GM12878 (cell line): ENCODE measurements around the gene SYCN. TPM values are rescaled to one million over a fixed set of nuclear protein-coding genes. Genes with fewer than 3 reads are reported as not detected.

Experiments
- ATAC-seq: fragments of 200-7000 bp; cut with Tn5 transposase; 3 replicates; pipeline ENCODE4 v1.9.1; 2020; ENCODE audit warnings: mild to moderate bottlenecking, moderate library complexity
- BruUV-seq: library from RNA; stranded (reverse); fragments of 400-500 nt; replicated peaks from 2 replicates; lab custom pipeline; 2021; lab: Mats Ljungman, UMichigan
- CTCF ChIA-PET: fragments of 300-600 bp; sonication (Branson Sonifier 250); formaldehyde crosslinking; extraction: SDS; loops from one replicate; lab custom pipeline; 2021; ENCODE audit warnings: inconsistent platforms; lab: Yijun Ruan, JAX
- POLR2A ChIA-PET: fragments of 350-600 bp; formaldehyde crosslinking; extraction: SDS; loops from one replicate; lab custom pipeline; 2021; ENCODE audit warnings: inconsistent platforms; lab: Charles Lee
- RAD21 ChIA-PET: fragments of 300-600 bp; sonication (Branson Sonifier 250); formaldehyde crosslinking; loops from one replicate; lab custom pipeline; 2023; ENCODE audit warnings: antibody characterized with exemption; ENCODE audit not compliant: unreplicated experiment; lab: Charles Lee
- SMC1A ChIA-PET: fragments of 300-600 bp; sonication (Branson Sonifier 250); formaldehyde crosslinking; loops from one replicate; lab custom pipeline; 2023; ENCODE audit not compliant: unreplicated experiment, uncharacterized antibody; lab: Charles Lee
- DNase-seq: peaks from one replicate; pipeline ENCODE4 v3.0.0-alpha.2; 2011; ENCODE audit warnings: low read depth, low spot score
- FAIRE-seq: peaks from 3 replicates; lab custom pipeline; 2011; peaks lifted over from hg19 to GRCh38; lab: Jason Lieb, UNC
- H2AFZ ChIP-seq: 2 replicates; pipeline ENCODE4 v1.6.0; 2011; ENCODE audit warnings: low read depth, low read length, control low read depth; ENCODE audit not compliant: control insufficient read depth
- H3K27ac ChIP-seq: 2 replicates; pipeline ENCODE4 v1.5.1; 2011; ENCODE audit warnings: control low read depth; ENCODE audit not compliant: control insufficient read depth, insufficient read depth
- H3K27me3 ChIP-seq, 2 experiments: replicated peaks in 1 of 2; 2 replicates each; pipeline versions ENCODE4 v1.6.0 to v1.6.1; 2011; ENCODE audit warnings: low read length in 1 of 2; ENCODE audit not compliant: control insufficient read depth in 2 of 2, insufficient read depth in 2 of 2
- H3K36me3 ChIP-seq, 2 experiments: 2 replicates each; pipeline ENCODE4 v1.5.1; 2011; ENCODE audit warnings: low read length in 1 of 2; ENCODE audit not compliant: control insufficient read depth in 2 of 2, insufficient read depth in 2 of 2
- H3K4me1 ChIP-seq: 2 replicates; pipeline ENCODE4 v1.6.1; 2011; ENCODE audit warnings: mild to moderate bottlenecking, low read length, moderate library complexity, mixed read lengths; ENCODE audit not compliant: control insufficient read depth, insufficient read depth
- H3K4me2 ChIP-seq: 2 replicates; pipeline ENCODE4 v1.6.0; 2011; ENCODE audit warnings: control low read depth; ENCODE audit not compliant: control insufficient read depth, insufficient read depth
- H3K4me3 ChIP-seq: fragments of 200-600 bp; sonication (generic); 2 replicates; pipeline ENCODE4 v1.5.1; 2016
- H3K79me2 ChIP-seq: 2 replicates; pipeline ENCODE4 v1.6.0; 2011; ENCODE audit warnings: low read length; ENCODE audit not compliant: control insufficient read depth, insufficient read depth
- H3K9ac ChIP-seq: 2 replicates; pipeline ENCODE4 v1.8.0; 2011; ENCODE audit warnings: low read length, control low read depth, mixed read lengths; ENCODE audit not compliant: control insufficient read depth, insufficient read depth
- H3K9me3 ChIP-seq: replicated peaks from 3 replicates; pipeline ENCODE4 v1.5.1; 2011; ENCODE audit warnings: mild to moderate bottlenecking, low read length; ENCODE audit not compliant: control insufficient read depth, insufficient read depth
- H4K20me1 ChIP-seq: 2 replicates; pipeline ENCODE4 v1.6.0; 2011; ENCODE audit not compliant: control insufficient read depth, insufficient read depth
- ATF3 ChIP-seq: IDR thresholded peaks from 2 replicates; pipeline ENCODE4 v1.6.1; 2011; ENCODE audit warnings: low read depth, mild to moderate bottlenecking, low read length, moderate library complexity, borderline replicate concordance; ENCODE audit errors: extremely low read depth
- CHD4 ChIP-seq: fragments of 200-600 bp; sonication (generic); IDR thresholded peaks from 2 replicates; pipeline ENCODE4 v1.6.1; 2016; ENCODE audit warnings: mild to moderate bottlenecking
- IRF4 ChIP-seq: IDR thresholded peaks from 2 replicates; pipeline ENCODE4 v1.6.1; 2011; ENCODE audit warnings: low read depth, low read length
- JUND ChIP-seq: IDR thresholded peaks from 2 replicates; pipeline ENCODE4 v1.6.1; 2012; ENCODE audit warnings: low read depth, mild to moderate bottlenecking, low read length, improper control_type of control experiment, moderate library complexity
- NR2F1 ChIP-seq: fragments of 450-650 bp; conservative IDR thresholded peaks from 2 replicates; pipeline ENCODE4 v1.6.1; 2017; ENCODE audit warnings: mild to moderate bottlenecking
- NRF1 ChIP-seq: conservative IDR thresholded peaks from 2 replicates; pipeline ENCODE4 v1.6.1; 2011; ENCODE audit warnings: mild to moderate bottlenecking, low read depth, low read length, improper control_type of control experiment
- PKNOX1 ChIP-seq: fragments of 450-650 bp; IDR thresholded peaks from 2 replicates; pipeline ENCODE4 v1.6.1; 2016; ENCODE audit warnings: mild to moderate bottlenecking
- RAD21 ChIP-seq: IDR thresholded peaks from 2 replicates; pipeline ENCODE4 v1.6.1; 2011; ENCODE audit warnings: mild to moderate bottlenecking, low read depth, low read length, moderate library complexity; ENCODE audit not compliant: insufficient read depth
- SP1 ChIP-seq: IDR thresholded peaks from one replicate; pipeline ENCODE4 v1.6.1; 2011; ENCODE audit warnings: low read depth, low read length
- ZBTB11 ChIP-seq: fragments of 450-650 bp; formaldehyde crosslinking; IDR thresholded peaks from 2 replicates; pipeline ENCODE4 v1.5.0; 2022; ENCODE audit warnings: mild to moderate bottlenecking, missing genetic modification characterization
- ZBTB4 ChIP-seq: fragments of 450-650 bp; formaldehyde crosslinking; IDR thresholded peaks from 2 replicates; pipeline ENCODE4 v1.4.0; 2022; ENCODE audit warnings: mild to moderate bottlenecking, moderate library complexity
- ZNF622 ChIP-seq: fragments of 450-650 bp; IDR thresholded peaks from 2 replicates; pipeline ENCODE4 v1.6.1; 2017; ENCODE audit warnings: mild to moderate bottlenecking, inconsistent platforms
- WGBS: methylation state at CpG from one replicate; pipeline ENCODE4 v1.1.6; 2016; ENCODE audit warnings: low lambda C conversion rate; ENCODE audit not compliant: insufficient replicate concordance, insufficient coverage; ENCODE audit errors: missing lambda C conversion rate; 5-methylcytosine and 5-hydroxymethylcytosine counted together
- in situ Hi-C: fragments of 300-500 bp; cut with MboI; formaldehyde crosslinking; loops from 9 replicates; pipeline ENCODE4 v1.14.3; 2018; ENCODE audit warnings: mixed read lengths
- intact Hi-C: fragments of 100-400 bp; cut with micrococcal nuclease; formaldehyde crosslinking; loops from one replicate; pipeline ENCODE4 v1.14.2; 2022; ENCODE audit not compliant: unreplicated experiment
- polyA plus RNA-seq, 11 experiments: library from polyadenylated mRNA; depleted of rRNA in 4 of 11; unstranded in 6 of 11; stranded (reverse) in 5 of 11; fragments of >200 nt; fragmentation: Nextera tagmentation in 4 of 11; fragmentation: Illumina TruSeq in 1 of 11; extraction: Ambion mirVana in 4 of 11; extraction: Trizol in 1 of 11; gene quantifications; 1 replicate in 1 of 11; 2 replicates in 10 of 11; pipeline versions ENCODE4 v1.2.1 to v1.2.3, GENCODE V29; 2011 to 2016; ENCODE audit warnings: inconsistent platforms in 2 of 11, missing spikeins in 2 of 11, low read depth in 1 of 11
- total RNA-seq, 4 experiments: library from RNA; depleted of rRNA in 3 of 4; stranded (reverse); fragments of >200 nt in 3 of 4; fragmentation: Illumina TruSeq in 1 of 4; extraction: Trizol in 1 of 4; gene quantifications; 2 replicates each; pipeline versions ENCODE4 v1.2.1 to v1.2.3, GENCODE V29; 2013 to 2021
- TF ChIP-seq, protein P1 (sequence below): fragments of 450-650 bp; IDR thresholded peaks from 2 replicates; pipeline ENCODE4 v1.6.1; 2017; ENCODE audit warnings: mild to moderate bottlenecking, low read depth, inconsistent platforms; ENCODE audit not compliant: poor library complexity, severe bottlenecking

The SYCN gene
- total and polyA plus RNA-seq, 10 of the 15 experiments (the other 5 are each of a cell fraction or from before 2014, with no cell fraction given) = 0.54 TPM; not detected in 9

DNA sequence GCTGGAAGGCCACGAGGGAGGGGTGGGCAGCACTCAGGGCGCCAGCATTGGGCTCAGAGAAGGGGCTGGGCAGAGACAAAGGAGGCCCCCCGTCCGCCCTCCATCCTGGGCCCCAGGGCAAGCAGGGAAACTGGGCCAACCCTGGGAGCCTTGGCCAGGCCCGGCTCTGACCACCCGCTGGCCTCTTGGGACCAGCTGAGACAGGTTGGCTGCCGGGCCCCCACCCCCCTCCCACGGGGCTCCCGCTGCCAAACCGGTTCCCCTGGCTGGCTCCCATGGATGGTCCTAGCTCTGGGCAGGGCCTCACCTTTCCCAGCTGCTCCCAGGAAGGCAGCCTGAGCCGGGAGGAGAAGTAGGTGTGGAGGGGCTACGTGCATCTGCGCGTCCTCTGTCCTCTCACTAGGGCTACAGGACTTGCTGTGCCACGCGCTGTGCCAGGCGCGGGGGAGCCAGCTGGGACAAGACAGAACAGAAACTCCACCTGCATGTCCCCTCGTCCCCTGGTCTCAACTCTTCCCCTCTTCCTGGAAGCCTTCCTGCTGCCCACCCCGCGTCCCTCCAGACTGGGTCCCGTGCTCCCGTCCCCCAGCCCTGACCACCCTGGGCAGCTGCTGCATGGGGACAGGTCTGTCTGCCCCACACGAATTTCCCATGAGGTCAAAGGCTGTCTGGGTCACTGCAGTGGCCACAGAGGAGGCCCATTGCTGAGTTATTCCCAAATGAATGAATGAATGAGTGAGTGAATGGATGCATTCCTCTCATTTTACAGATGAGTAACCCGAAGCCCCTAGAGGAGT lies 36.4 kb downstream of the SYCN start:
- intact Hi-C loops (no loop called here), in situ Hi-C loops (no loop called here)
- ChIA-PET RAD21 (no interaction called here), CTCF (no interaction called here), POLR2A (no interaction called here), SMC1A (no interaction called here)
- H3K4me3 ChIP-seq = no peak overlapping the region
- no peaks in the 10 kb centered on the region for H3K79me2 ChIP-seq
- no peak overlapping the region for H3K27ac ChIP-seq
- BruUV-seq = no TSS peak
- H2AFZ ChIP-seq = no peak overlapping the region
- no peak overlapping the region for H3K4me2 ChIP-seq
- H4K20me1 ChIP-seq = no peaks in the 10 kb centered on the region
- no peaks in the 10 kb centered on the region for H3K9me3 ChIP-seq
- 73% methylated on average over 20 of the region's 25 CpGs for WGBS
- no peak for DNase-seq
- FAIRE-seq = no peak
- peaks cover 0 to 16% of the 10 kb centered on the region in 2 experiments; a peak in 2 of 4 replicates for H3K36me3 ChIP-seq
- no peaks in the 10 kb centered on the region for H3K27me3 ChIP-seq
- H3K4me1 ChIP-seq = no peaks in the 10 kb centered on the region
- no peak overlapping the region for H3K9ac ChIP-seq
- no peak for ATAC-seq
- no peak for TF ChIP-seq ZBTB11 (CRISPR knock-in tag)
- no peak for TF ChIP-seq JUND
- no peak for TF ChIP-seq NR2F1
- TF ChIP-seq RAD21 = no peak
- TF ChIP-seq PKNOX1 = no peak
- no peak for TF ChIP-seq ATF3
- no peak for TF ChIP-seq SP1
- no peak for TF ChIP-seq ZNF622
- no peak for TF ChIP-seq IRF4
- no peak for TF ChIP-seq CHD4
- no peak for TF ChIP-seq NRF1
- no peak for TF ChIP-seq ZBTB4 (CRISPR knock-in tag)
- TF ChIP-seq, protein P1, sequence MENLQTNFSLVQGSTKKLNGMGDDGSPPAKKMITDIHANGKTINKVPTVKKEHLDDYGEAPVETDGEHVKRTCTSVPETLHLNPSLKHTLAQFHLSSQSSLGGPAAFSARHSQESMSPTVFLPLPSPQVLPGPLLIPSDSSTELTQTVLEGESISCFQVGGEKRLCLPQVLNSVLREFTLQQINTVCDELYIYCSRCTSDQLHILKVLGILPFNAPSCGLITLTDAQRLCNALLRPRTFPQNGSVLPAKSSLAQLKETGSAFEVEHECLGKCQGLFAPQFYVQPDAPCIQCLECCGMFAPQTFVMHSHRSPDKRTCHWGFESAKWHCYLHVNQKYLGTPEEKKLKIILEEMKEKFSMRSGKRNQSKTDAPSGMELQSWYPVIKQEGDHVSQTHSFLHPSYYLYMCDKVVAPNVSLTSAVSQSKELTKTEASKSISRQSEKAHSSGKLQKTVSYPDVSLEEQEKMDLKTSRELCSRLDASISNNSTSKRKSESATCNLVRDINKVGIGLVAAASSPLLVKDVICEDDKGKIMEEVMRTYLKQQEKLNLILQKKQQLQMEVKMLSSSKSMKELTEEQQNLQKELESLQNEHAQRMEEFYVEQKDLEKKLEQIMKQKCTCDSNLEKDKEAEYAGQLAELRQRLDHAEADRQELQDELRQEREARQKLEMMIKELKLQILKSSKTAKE = no peak
